Measurements from ENCODE around the gene MEF2C.

GRCh38 chr5:88804444-88804843, 78.5 kb downstream of the MEF2C start:
- TF ChIP-seq POLR2A (IDR thresholded peaks at IDR 0.05; ENCODE audit: low read depth, low read length) (no peak), POLR2AphosphoS5 (IDR thresholded peaks at IDR 0.05; ENCODE audit: low read depth, low read length) (0 out of 2 replicates have a peak, but pooled peaks have one; percentile 42), TAF1 (IDR thresholded peaks at IDR 0.05; ENCODE audit: borderline replicate concordance, low read depth, low read length) (no peak)
